22Rv1 (cell line): Measurements from ENCODE around the gene RARRES2.

Experiments used
- ZFX ChIP-seq: fragments of 450-650 bp; IDR thresholded peaks from 2 replicates; pipeline ENCODE4 v1.6.1; 2017; ENCODE audit warnings: antibody characterized with exemption, borderline replicate concordance
- TF ChIP-seq, protein P1 (sequence below): fragments of 450-650 bp; IDR thresholded peaks from 2 replicates; pipeline ENCODE4 v1.5.1; 2017; ENCODE audit warnings: mild to moderate bottlenecking

GRCh38 chr7:150351587-150352194, 10.3 kb upstream of the RARRES2 start:
- TF ChIP-seq, protein P1, sequence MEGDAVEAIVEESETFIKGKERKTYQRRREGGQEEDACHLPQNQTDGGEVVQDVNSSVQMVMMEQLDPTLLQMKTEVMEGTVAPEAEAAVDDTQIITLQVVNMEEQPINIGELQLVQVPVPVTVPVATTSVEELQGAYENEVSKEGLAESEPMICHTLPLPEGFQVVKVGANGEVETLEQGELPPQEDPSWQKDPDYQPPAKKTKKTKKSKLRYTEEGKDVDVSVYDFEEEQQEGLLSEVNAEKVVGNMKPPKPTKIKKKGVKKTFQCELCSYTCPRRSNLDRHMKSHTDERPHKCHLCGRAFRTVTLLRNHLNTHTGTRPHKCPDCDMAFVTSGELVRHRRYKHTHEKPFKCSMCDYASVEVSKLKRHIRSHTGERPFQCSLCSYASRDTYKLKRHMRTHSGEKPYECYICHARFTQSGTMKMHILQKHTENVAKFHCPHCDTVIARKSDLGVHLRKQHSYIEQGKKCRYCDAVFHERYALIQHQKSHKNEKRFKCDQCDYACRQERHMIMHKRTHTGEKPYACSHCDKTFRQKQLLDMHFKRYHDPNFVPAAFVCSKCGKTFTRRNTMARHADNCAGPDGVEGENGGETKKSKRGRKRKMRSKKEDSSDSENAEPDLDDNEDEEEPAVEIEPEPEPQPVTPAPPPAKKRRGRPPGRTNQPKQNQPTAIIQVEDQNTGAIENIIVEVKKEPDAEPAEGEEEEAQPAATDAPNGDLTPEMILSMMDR: no peak
- TF ChIP-seq ZFX: no peak
